ENCODE results near the gene LRP11. TPM values are rescaled to one million over a fixed set of nuclear protein-coding genes. Genes with fewer than 3 reads are reported as not detected.
"Not testable (repeated sequence)": the region's sequence is repeated elsewhere in the genome, so short reads cannot be mapped to it uniquely, and the experiment has no call there.

LRP11 gene
- total RNA-seq, 1 donor from 2014 or later: 11.1 TPM

- no peak for DNase-seq (ENCODE audit: low spot score)
- ATAC-seq: no peak
These were observed 34.8 kb upstream of the LRP11 start for GRCh38 chr6:149898966-149899365.

- no peak for ATAC-seq
- no peak for DNase-seq (ENCODE audit: low spot score)
These were observed 33.9 kb upstream of the LRP11 start, which contains the start of gene RAET1E for GRCh38 chr6:149897855-149898744. Gene RAET1E, minus strand, starts transcription at chr6:149898113. Its CDS starts 7,212 bp downstream, at chr6:149890901.

- DNase-seq (ENCODE audit: low spot score) (peak; percentile 84), ATAC-seq (peak; percentile 96)
These were observed 33.0 kb upstream of the LRP11 start for GRCh38 chr6:149897015-149897697.

- ATAC-seq (no peak), DNase-seq (ENCODE audit: low spot score) (no peak)
These were observed 32.3 kb upstream of the LRP11 start for GRCh38 chr6:149896491-149896890.

GRCh38 chr6:149895833-149896271 lies 31.7 kb upstream of the LRP11 start:
- ATAC-seq (peak; percentile 27), DNase-seq (ENCODE audit: low spot score) (no peak)

GRCh38 chr6:149895048-149895590 lies 31.0 kb upstream of the LRP11 start:
- no peak for DNase-seq (ENCODE audit: low spot score)
- ATAC-seq: peak; percentile 31

GRCh38 chr6:149891864-149892263 lies 27.7 kb upstream of the LRP11 start:
- not testable (repeated sequence) for ATAC-seq; DNase-seq (ENCODE audit: low spot score)

- DNase-seq (ENCODE audit: low spot score): no peak
- no peak for ATAC-seq
These were observed 27.1 kb upstream of the LRP11 start for GRCh38 chr6:149891259-149891658.

- DNase-seq (ENCODE audit: low spot score): no peak
- no peak for ATAC-seq
These were observed 26.5 kb upstream of the LRP11 start for GRCh38 chr6:149890629-149891045.

- ATAC-seq (no peak), DNase-seq (ENCODE audit: low spot score) (no peak)
These were observed 25.2 kb upstream of the LRP11 start for GRCh38 chr6:149889326-149889725.

GRCh38 chr6:149888659-149889058 lies 24.5 kb upstream of the LRP11 start:
- DNase-seq (ENCODE audit: low spot score): no peak
- no peak for ATAC-seq

GRCh38 chr6:149888093-149888492 lies 23.9 kb upstream of the LRP11 start:
- no peak for DNase-seq (ENCODE audit: low spot score)
- no peak for ATAC-seq

GRCh38 chr6:149887343-149887742 lies 23.2 kb upstream of the LRP11 start:
- no peak for ATAC-seq

GRCh38 chr6:149885888-149886287 lies 21.7 kb upstream of the LRP11 start:
- no peak for DNase-seq (ENCODE audit: low spot score)
- no peak for ATAC-seq

More at GRCh38 chr6:149887343-149887742, 23.2 kb upstream of the LRP11 start:
- DNase-seq (ENCODE audit: low spot score): no peak

- DNase-seq (ENCODE audit: low spot score) (no peak), ATAC-seq (no peak)
These were observed 20.5 kb upstream of the LRP11 start for GRCh38 chr6:149884617-149885016.

GRCh38 chr6:149884215-149884614 lies 20.1 kb upstream of the LRP11 start:
- DNase-seq (ENCODE audit: low spot score) (no peak), ATAC-seq (no peak)

- ATAC-seq (no peak), DNase-seq (ENCODE audit: low spot score) (no peak)
These were observed 17.7 kb upstream of the LRP11 start for GRCh38 chr6:149881860-149882259.

GRCh38 chr6:149881066-149881766 lies 17.1 kb upstream of the LRP11 start:
- no peak for ATAC-seq
- no peak for DNase-seq (ENCODE audit: low spot score)

GRCh38 chr6:149877659-149878058 lies 13.5 kb upstream of the LRP11 start:
- DNase-seq (ENCODE audit: low spot score) (no peak), ATAC-seq (no peak)

- no peak for ATAC-seq
- no peak for DNase-seq (ENCODE audit: low spot score)
These were observed 12.2 kb upstream of the LRP11 start for GRCh38 chr6:149876241-149876933.
